ENCODE results near the gene CAMK1D.

The CAMK1D gene

GRCh38 chr10:12534824-12535223, 185.5 kb downstream of the CAMK1D start:
- no peak overlapping the region for H3K4me2 ChIP-seq (ENCODE audit: low read length)
- no peaks in the 10 kb centered on the region for H3K79me2 ChIP-seq (ENCODE audit: insufficient read depth, low read length)
- H4K20me1 ChIP-seq (ENCODE audit: insufficient read depth, low read length): no peaks in the 10 kb centered on the region

GRCh38 chr10:12535656-12536055, 186.3 kb downstream of the CAMK1D start:
- Histone ChIP-seq H3F3A (ENCODE audit: insufficient read depth, low read length) (no peaks in the 10 kb centered on the region), H3K9ac (ENCODE audit: low read length) (no peak overlapping the region), H3K4me2 (ENCODE audit: low read length) (no peak overlapping the region), H3K9me3 (ENCODE audit: low read length) (no peaks in the 10 kb centered on the region), H3K79me2 (ENCODE audit: insufficient read depth, low read length) (no peaks in the 10 kb centered on the region), H3K27ac (ENCODE audit: low read depth, low read length, poor library complexity, severe bottlenecking) (no peak overlapping the region), H3K4me3 (ENCODE audit: low read depth, low read length, poor library complexity, severe bottlenecking) (no peak overlapping the region), H3K4me1 (ENCODE audit: insufficient read depth, low read length, severe bottlenecking) (no peaks in the 10 kb centered on the region), H3K27me3 (ENCODE audit: insufficient read depth, low read length) (no peaks in the 10 kb centered on the region), H3K9me2 (ENCODE audit: low read depth, low read length) (no peaks in the 10 kb centered on the region), H3K36me3 (ENCODE audit: insufficient read depth, low read length) (no peaks in the 10 kb centered on the region), H4K20me1 (ENCODE audit: insufficient read depth, low read length) (no peaks in the 10 kb centered on the region), H2AFZ (ENCODE audit: low read length) (no peak overlapping the region)
- TF ChIP-seq EZH2 (IDR thresholded peaks at IDR 0.05; ENCODE audit: borderline replicate concordance, low read length) (no peak), CTCF (IDR thresholded peaks at IDR 0.05; ENCODE audit: low read length) (no peak)

More at GRCh38 chr10:12534824-12535223, 185.5 kb downstream of the CAMK1D start:
- H3K4me1 ChIP-seq (ENCODE audit: insufficient read depth, low read length, severe bottlenecking): no peaks in the 10 kb centered on the region
- H3K4me3 ChIP-seq (ENCODE audit: low read depth, low read length, poor library complexity, severe bottlenecking): no peak overlapping the region
- no peaks in the 10 kb centered on the region for H3K9me3 ChIP-seq (ENCODE audit: low read length)
- TF ChIP-seq EZH2 (IDR thresholded peaks at IDR 0.05; ENCODE audit: borderline replicate concordance, low read length) (no peak), CTCF (IDR thresholded peaks at IDR 0.05; ENCODE audit: low read length) (no peak)
- H2AFZ ChIP-seq (ENCODE audit: low read length): no peak overlapping the region
- H3K27me3 ChIP-seq (ENCODE audit: insufficient read depth, low read length): no peaks in the 10 kb centered on the region
- H3K9me2 ChIP-seq (ENCODE audit: low read depth, low read length): no peaks in the 10 kb centered on the region
- no peak overlapping the region for H3K9ac ChIP-seq (ENCODE audit: low read length)
- no peak overlapping the region for H3K27ac ChIP-seq (ENCODE audit: low read depth, low read length, poor library complexity, severe bottlenecking)
- H3K36me3 ChIP-seq (ENCODE audit: insufficient read depth, low read length): no peaks in the 10 kb centered on the region
- no peaks in the 10 kb centered on the region for H3F3A ChIP-seq (ENCODE audit: insufficient read depth, low read length)

- Histone ChIP-seq H2AFZ (ENCODE audit: low read length) (no peak overlapping the region), H3K27ac (ENCODE audit: low read depth, low read length, poor library complexity, severe bottlenecking) (no peak overlapping the region), H3K79me2 (ENCODE audit: insufficient read depth, low read length) (no peaks in the 10 kb centered on the region), H3K4me1 (ENCODE audit: insufficient read depth, low read length, severe bottlenecking) (no peaks in the 10 kb centered on the region), H3F3A (ENCODE audit: insufficient read depth, low read length) (no peaks in the 10 kb centered on the region), H3K4me2 (ENCODE audit: low read length) (no peak overlapping the region), H4K20me1 (ENCODE audit: insufficient read depth, low read length) (no peaks in the 10 kb centered on the region), H3K9ac (ENCODE audit: low read length) (no peak overlapping the region), H3K4me3 (ENCODE audit: low read depth, low read length, poor library complexity, severe bottlenecking) (no peak overlapping the region), H3K9me3 (ENCODE audit: low read length) (no peaks in the 10 kb centered on the region), H3K36me3 (ENCODE audit: insufficient read depth, low read length) (no peaks in the 10 kb centered on the region), H3K27me3 (ENCODE audit: insufficient read depth, low read length) (no peaks in the 10 kb centered on the region), H3K9me2 (ENCODE audit: low read depth, low read length) (no peaks in the 10 kb centered on the region)
- TF ChIP-seq CTCF (IDR thresholded peaks at IDR 0.05; ENCODE audit: low read length): no peak
- no peak for TF ChIP-seq EZH2 (IDR thresholded peaks at IDR 0.05; ENCODE audit: borderline replicate concordance, low read length)
These were observed 189.2 kb downstream of the CAMK1D start for GRCh38 chr10:12538491-12538995.
